ENCODE data around the gene PPME1. TPM values are rescaled to one million over a fixed set of nuclear protein-coding genes. Genes with fewer than 3 reads are reported as not detected.

Gene PPME1
- total and polyA plus RNA-seq, 2 of the 4 experiments (the other 2 are of a cell fraction): 42.3 to 89.5 TPM

Small RNAs within 50 kb of the gene (microRNA-seq; reads per million reads assigned to microRNA genes)
- gene AP002392.1 (ENCODE audit: insufficient read depth, insufficient read length) (not detected), gene RF00409 (ENCODE audit: insufficient read depth, insufficient read length) (not detected)

Small RNAs within 50 kb of the gene (small RNA-seq; reads per million reads assigned to genes)
- gene AP002392.1 (0 reads per million in 5 experiments), gene RF00409 (0 reads per million in 5 experiments)

Other genes starting within 250 kb of the PPME1 start
- gene DNAJB13, start 220.3 kb upstream of the PPME1 start, total RNA-seq (2012; rRNA removed): 0.18 and 0.28 TPM in 2 replicates
- gene DNAJB13, start 220.3 kb upstream of the PPME1 start, polyA plus RNA-seq (2012; rRNA removed): 0.10 and 0.48 TPM in 2 replicates
- gene UCP2, start 188.4 kb upstream of the PPME1 start, total RNA-seq (2012; rRNA removed): 2.0 and 2.2 TPM in 2 replicates
- 11.9 and 12.0 TPM in 2 replicates for gene UCP2, start 188.4 kb upstream of the PPME1 start, polyA plus RNA-seq (2012; rRNA removed)
- under 0.01 TPM in 2 replicates for gene UCP3, start 162.2 kb upstream of the PPME1 start, total RNA-seq (2012; rRNA removed)
- gene UCP3, start 162.2 kb upstream of the PPME1 start, polyA plus RNA-seq (2012; rRNA removed): 0.80 TPM in 2 replicates
- 15.0 and 19.2 TPM in 2 replicates for gene C2CD3, start 287 bp upstream of the PPME1 start, total RNA-seq (2012; rRNA removed)
- gene C2CD3, start 287 bp upstream of the PPME1 start, polyA plus RNA-seq (2012; rRNA removed): 11.1 and 11.4 TPM in 2 replicates
- 2.8 and 2.9 TPM in 2 replicates for gene P4HA3, start 140.4 kb downstream of the PPME1 start, total RNA-seq (2012; rRNA removed)
- 4.9 and 5.7 TPM in 2 replicates for gene P4HA3, start 140.4 kb downstream of the PPME1 start, polyA plus RNA-seq (2012; rRNA removed)
- 1.8 and 2.8 TPM in 2 replicates for gene PGM2L1, start 227.1 kb downstream of the PPME1 start, total RNA-seq (2012; rRNA removed)
- 0.62 and 0.72 TPM in 2 replicates for gene PGM2L1, start 227.1 kb downstream of the PPME1 start, polyA plus RNA-seq (2012; rRNA removed)